GM23248 (cell line): ENCODE results near the gene FSTL4. TPM values are rescaled to one million over a fixed set of nuclear protein-coding genes. Genes with fewer than 3 reads are reported as not detected.

Experiments used
- DNase-seq: peaks from one replicate; pipeline ENCODE4 v3.0.0-alpha.2; 2015
- H2AFZ ChIP-seq: fragments of 200-600 bp; sonication (generic); 2 replicates; pipeline ENCODE4 v1.6.1; 2016; ENCODE audit warnings: antibody characterized with exemption
- H3F3A ChIP-seq: fragments of 200-600 bp; sonication (generic); 2 replicates; pipeline ENCODE4 v1.6.1; 2016; ENCODE audit warnings: mild to moderate bottlenecking, antibody characterized with exemption, mixed run types; ENCODE audit not compliant: insufficient read depth
- H3K27ac ChIP-seq: fragments of 200-600 bp; sonication (generic); 2 replicates; pipeline ENCODE4 v1.5.1; 2016; ENCODE audit warnings: mild to moderate bottlenecking
- H3K27me3 ChIP-seq: fragments of 200-600 bp; sonication (generic); replicated peaks from 2 replicates; pipeline ENCODE4 v1.6.1; 2016; ENCODE audit warnings: mild to moderate bottlenecking; ENCODE audit not compliant: insufficient read depth
- H3K36me3 ChIP-seq: fragments of 200-600 bp; sonication (generic); 2 replicates; pipeline ENCODE4 v1.6.1; 2016; ENCODE audit warnings: low read depth, mild to moderate bottlenecking
- H3K4me1 ChIP-seq: fragments of 200-600 bp; sonication (generic); 2 replicates; pipeline ENCODE4 v1.6.1; 2016; ENCODE audit warnings: mild to moderate bottlenecking; ENCODE audit not compliant: insufficient read depth
- H3K4me2 ChIP-seq: fragments of 200-600 bp; sonication (generic); one replicate; pipeline ENCODE4 v1.6.1; 2016; ENCODE audit warnings: mild to moderate bottlenecking; ENCODE audit not compliant: unreplicated experiment
- H3K4me3 ChIP-seq: fragments of 200-600 bp; sonication (generic); 2 replicates; pipeline ENCODE4 v1.5.1; 2016; ENCODE audit warnings: mild to moderate bottlenecking
- H3K79me2 ChIP-seq: fragments of 200-600 bp; sonication (generic); 2 replicates; pipeline ENCODE4 v1.6.1; 2016; ENCODE audit warnings: mild to moderate bottlenecking; ENCODE audit not compliant: insufficient read depth
- H3K9ac ChIP-seq: fragments of 200-600 bp; sonication (generic); 2 replicates; pipeline ENCODE4 v1.6.1; 2016; ENCODE audit warnings: mild to moderate bottlenecking
- H3K9me2 ChIP-seq: fragments of 200-600 bp; sonication (generic); 2 replicates; pipeline ENCODE4 v1.6.1; 2016; ENCODE audit warnings: mixed run types, mild to moderate bottlenecking, moderate library complexity; ENCODE audit not compliant: insufficient read depth
- H3K9me3 ChIP-seq: fragments of 200-600 bp; sonication (generic); one replicate; pipeline ENCODE4 v1.6.1; 2017; ENCODE audit warnings: low read depth
- H4K20me1 ChIP-seq: fragments of 200-600 bp; sonication (generic); 2 replicates; pipeline ENCODE4 v1.6.0; 2016; ENCODE audit not compliant: insufficient read depth
- EZH2 ChIP-seq: fragments of 200-600 bp; sonication (generic); IDR thresholded peaks from 2 replicates; pipeline ENCODE4 v1.6.1; 2018; ENCODE audit warnings: antibody characterized with exemption, mild to moderate bottlenecking; ENCODE audit not compliant: insufficient read depth, poor library complexity, severe bottlenecking
- EZH2phosphoT487 ChIP-seq: fragments of 200-600 bp; sonication (generic); IDR thresholded peaks from 2 replicates; pipeline ENCODE4 v1.6.1; 2018; ENCODE audit warnings: antibody characterized with exemption, moderate library complexity, mild to moderate bottlenecking, low read depth; ENCODE audit not compliant: insufficient read depth
- WGBS, 2 experiments: methylation state at CpG; one replicate each; pipeline ENCODE4 v1.1.6; 2015 to 2017; ENCODE audit warnings: low lambda C conversion rate in 2 of 2, low coverage in 1 of 2; ENCODE audit errors: missing lambda C conversion rate in 2 of 2; 5-methylcytosine and 5-hydroxymethylcytosine counted together
- in situ Hi-C: fragments of 300-500 bp; cut with MboI; formaldehyde crosslinking; loops from 2 replicates; pipeline ENCODE4 v1.15.0; 2020
- polyA plus RNA-seq: library from polyadenylated mRNA; unstranded; fragments of >200 nt; fragmentation: Nextera tagmentation; extraction: Ambion mirVana; gene quantifications from 2 replicates; pipeline ENCODE4 v1.2.1, GENCODE V29; 2016
- total RNA-seq: library from RNA; depleted of rRNA; stranded (reverse); fragments of >200 nt; shearing (Covaris generic); gene quantifications from 2 replicates; pipeline ENCODE4 v1.2.3, GENCODE V29; 2014

FSTL4 gene
- total and polyA plus RNA-seq, 2 experiments from 2014 or later = not detected

DNA sequence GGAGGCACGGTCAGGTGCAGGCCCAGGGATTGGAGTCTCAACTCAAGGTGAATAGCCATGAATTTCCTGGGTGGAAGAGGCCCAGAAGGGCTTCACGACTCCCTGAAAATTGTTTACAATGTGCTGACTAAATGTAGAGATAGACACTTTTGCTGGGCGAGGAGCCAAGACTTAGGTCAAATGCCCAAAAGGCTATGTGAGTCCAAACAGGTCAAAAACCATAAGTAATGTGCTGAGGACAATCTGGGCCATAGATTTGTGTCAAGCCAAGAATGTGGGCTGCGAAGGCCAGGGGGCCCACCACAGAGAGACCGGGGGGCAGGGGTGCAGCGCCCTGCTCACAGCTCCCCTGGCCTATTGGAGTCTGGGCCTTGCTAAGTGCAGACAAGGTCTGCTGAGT lies 362.7 kb downstream of the FSTL4 start:
- H3K9me3 ChIP-seq = no peaks in the 10 kb centered on the region
- no peaks in the 10 kb centered on the region for H4K20me1 ChIP-seq
- H3K4me1 ChIP-seq = no peaks in the 10 kb centered on the region
- TF ChIP-seq EZH2phosphoT487 = no peak
- TF ChIP-seq EZH2 = no peak
- no peak overlapping the region for H3K4me3 ChIP-seq
- no peak overlapping the region for H3K27ac ChIP-seq
- 74 to 81% methylated on average over 6 of the region's 6 CpGs for WGBS, 2 experiments
- H3K9me2 ChIP-seq = no peaks in the 10 kb centered on the region
- in situ Hi-C loops = no loop called here
- peaks cover 7% of the 10 kb centered on the region; the same call in 1 of the 2 replicates for H3K27me3 ChIP-seq
- H3K4me2 ChIP-seq = no peak overlapping the region
- no peak for DNase-seq
- no peaks in the 10 kb centered on the region for H3K79me2 ChIP-seq
- no peak overlapping the region for H2AFZ ChIP-seq
- no peaks in the 10 kb centered on the region for H3F3A ChIP-seq
- H3K36me3 ChIP-seq = no peaks in the 10 kb centered on the region
- no peak overlapping the region for H3K9ac ChIP-seq

DNA sequence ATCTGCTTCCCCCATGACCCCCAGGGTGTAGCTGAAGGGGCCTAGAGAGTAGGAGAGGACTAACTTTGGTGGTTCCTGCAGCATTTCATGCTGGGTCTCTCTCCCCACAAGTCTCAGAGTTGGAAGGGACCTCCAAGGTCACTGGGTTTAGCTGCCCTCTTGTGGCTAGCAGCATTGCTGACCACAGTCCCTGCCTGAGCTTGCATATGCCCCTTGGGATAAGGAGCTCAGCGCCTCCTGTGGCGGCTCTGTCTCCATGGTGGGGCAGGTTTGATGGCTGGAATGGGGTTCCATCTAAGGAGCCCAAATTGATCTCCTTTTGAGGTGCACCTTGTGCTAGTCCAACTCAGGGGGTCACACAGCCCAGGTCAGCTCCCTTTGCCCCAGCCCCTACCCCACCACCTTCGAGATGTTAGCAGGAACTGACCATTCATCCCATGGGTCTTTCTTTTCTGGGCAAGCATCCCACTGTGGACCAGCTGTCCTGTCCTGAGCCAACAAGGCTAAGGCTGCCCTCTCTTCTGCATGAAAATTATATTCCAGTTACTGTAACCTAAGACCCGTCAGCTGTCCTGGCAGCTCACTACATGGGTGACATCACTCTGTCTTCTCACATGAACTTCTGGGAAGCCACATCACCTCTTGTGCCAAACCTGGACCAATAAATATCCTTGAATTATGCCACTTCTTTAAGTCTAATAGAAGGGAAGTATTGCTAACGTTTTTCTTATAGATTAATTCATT lies 364.3 kb downstream of the FSTL4 start:
- H3K9me2 ChIP-seq = no peaks in the 10 kb centered on the region
- no peak overlapping the region for H3K4me3 ChIP-seq
- no peak overlapping the region for H3K27ac ChIP-seq
- TF ChIP-seq EZH2phosphoT487 (no peak), EZH2 (no peak)
- no peaks in the 10 kb centered on the region for H4K20me1 ChIP-seq
- WGBS, 2 experiments = 40 to 43% methylated on average over 5 of the region's 5 CpGs
- DNase-seq = peak; percentile 38
- H3K9ac ChIP-seq = no peak overlapping the region
- H3K79me2 ChIP-seq = no peaks in the 10 kb centered on the region
- no peaks in the 10 kb centered on the region for H3K36me3 ChIP-seq
- no peaks in the 10 kb centered on the region for H3K4me1 ChIP-seq
- H2AFZ ChIP-seq = no peak overlapping the region
- H3K27me3 ChIP-seq = peaks cover 7% of the 10 kb centered on the region; the same call in 1 of the 2 replicates
- no peaks in the 10 kb centered on the region for H3F3A ChIP-seq
- in situ Hi-C loops = no loop called here
- H3K4me2 ChIP-seq = no peak overlapping the region
- no peaks in the 10 kb centered on the region for H3K9me3 ChIP-seq

DNA sequence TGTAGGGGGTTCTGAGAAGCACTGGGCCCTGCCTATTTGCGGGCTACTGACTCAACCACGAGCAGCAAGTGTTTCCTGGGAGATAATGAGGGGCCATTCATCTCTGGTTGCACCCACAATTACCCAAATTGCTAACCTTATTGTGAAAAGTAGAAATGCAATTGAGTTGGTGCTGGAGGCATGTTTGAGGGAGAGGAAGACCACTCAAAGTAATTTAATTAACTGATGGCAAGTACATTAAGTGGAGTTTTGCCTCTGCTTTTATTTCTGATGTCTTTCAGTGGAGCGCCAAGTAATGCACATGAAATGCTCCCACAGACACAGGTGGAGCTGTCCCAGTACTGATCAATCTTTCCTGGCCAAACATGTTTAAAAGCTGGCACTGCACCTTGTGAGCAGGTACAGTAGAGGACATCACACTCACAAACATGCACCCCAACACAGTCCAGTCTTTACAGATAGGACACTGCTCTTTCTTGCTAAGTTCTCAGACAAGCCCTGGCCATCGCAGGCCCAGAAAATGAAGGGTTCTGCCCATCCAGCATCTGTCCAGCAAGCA lies 365.1 kb downstream of the FSTL4 start:
- H3K27ac ChIP-seq = no peak overlapping the region
- no peak overlapping the region for H3K4me3 ChIP-seq
- no peaks in the 10 kb centered on the region for H3K9me2 ChIP-seq
- no peak overlapping the region for H3K4me2 ChIP-seq
- in situ Hi-C loops = no loop called here
- no peak overlapping the region for H3K9ac ChIP-seq
- no peaks in the 10 kb centered on the region for H3K4me1 ChIP-seq
- no peak for TF ChIP-seq EZH2phosphoT487
- H3K27me3 ChIP-seq = peaks cover 7% of the 10 kb centered on the region; the same call in 1 of the 2 replicates
- H3K36me3 ChIP-seq = no peaks in the 10 kb centered on the region
- H3K79me2 ChIP-seq = no peaks in the 10 kb centered on the region
- H3F3A ChIP-seq = no peaks in the 10 kb centered on the region
- H2AFZ ChIP-seq = no peak overlapping the region
- no peak for DNase-seq
- H3K9me3 ChIP-seq = no peaks in the 10 kb centered on the region
- whole genome bisulfite sequencing, 2 experiments = 82 to 83% methylated on average over 4 of the region's 4 CpGs
- no peaks in the 10 kb centered on the region for H4K20me1 ChIP-seq

DNA sequence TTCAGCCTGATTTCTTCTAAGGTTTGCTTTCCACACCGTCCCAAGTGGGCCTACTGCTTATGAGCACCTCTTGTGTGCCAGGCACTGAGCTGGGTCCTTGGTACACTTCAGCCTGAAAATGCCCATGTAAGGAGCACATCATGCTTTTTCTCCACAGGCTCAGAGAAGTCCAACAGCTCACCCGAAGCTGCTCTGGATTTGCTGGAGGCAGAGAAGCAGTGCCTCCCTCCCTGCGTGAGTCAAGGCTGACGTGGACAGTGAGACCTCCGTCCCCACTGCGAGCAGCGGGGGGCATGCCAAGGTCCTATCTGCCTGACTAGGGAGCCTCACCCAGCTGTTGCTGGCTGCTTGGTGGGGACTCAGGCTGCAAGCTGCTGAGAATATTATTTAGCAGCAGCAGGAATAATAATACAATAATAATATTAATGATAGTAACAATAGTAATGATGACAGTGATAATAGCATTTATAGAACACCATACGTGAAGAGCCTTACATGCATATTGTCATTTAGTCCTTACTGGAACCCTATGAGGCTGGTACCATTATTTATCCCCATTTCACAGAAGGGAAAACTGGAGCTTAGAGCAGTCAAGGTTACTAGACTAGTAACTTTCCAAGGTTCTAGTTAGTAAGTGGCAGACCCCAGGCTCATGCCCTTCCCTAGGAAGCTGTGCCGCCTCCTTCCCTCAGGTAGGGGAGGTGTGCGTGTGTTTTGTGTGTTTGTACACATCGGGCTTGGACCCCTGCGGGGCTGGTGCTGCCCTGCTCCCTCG lies 365.8 kb downstream of the FSTL4 start:
- no peaks in the 10 kb centered on the region for H3K36me3 ChIP-seq
- H3K9ac ChIP-seq = no peak overlapping the region
- 79 to 82% methylated on average over 13 of the region's 13 CpGs for WGBS, 2 experiments
- no peak overlapping the region for H3K27ac ChIP-seq
- H3K9me2 ChIP-seq = no peaks in the 10 kb centered on the region
- H3K4me2 ChIP-seq = no peak overlapping the region
- no peak for DNase-seq
- TF ChIP-seq EZH2 = no peak
- TF ChIP-seq EZH2phosphoT487 = no peak
- H3K79me2 ChIP-seq = no peaks in the 10 kb centered on the region
- no peaks in the 10 kb centered on the region for H3K9me3 ChIP-seq
- in situ Hi-C loops = no loop called here
- no peak overlapping the region for H3K4me3 ChIP-seq
- peaks cover 7% of the 10 kb centered on the region; the same call in 1 of the 2 replicates for H3K27me3 ChIP-seq
- no peak overlapping the region for H2AFZ ChIP-seq
- no peaks in the 10 kb centered on the region for H3F3A ChIP-seq
- H3K4me1 ChIP-seq = no peaks in the 10 kb centered on the region
- no peaks in the 10 kb centered on the region for H4K20me1 ChIP-seq
